HG02943 (cell line): ENCODE data around the gene SF3B2.
A peak's percentile ranks its signal among the peaks of the same experiment; 100 is the strongest.
"Not testable (repeated sequence)": the region's sequence is repeated elsewhere in the genome, so short reads cannot be mapped to it uniquely, and the experiment has no call there.

Experiments used
- ATAC-seq: cut with Tn5 transposase; IDR thresholded peaks from one replicate; pipeline ENCODE4 v1.9.1; 2021; ENCODE audit warnings: mild to moderate bottlenecking, low read depth, moderate library complexity; ENCODE audit not compliant: unreplicated experiment

The SF3B2 gene

DNA sequence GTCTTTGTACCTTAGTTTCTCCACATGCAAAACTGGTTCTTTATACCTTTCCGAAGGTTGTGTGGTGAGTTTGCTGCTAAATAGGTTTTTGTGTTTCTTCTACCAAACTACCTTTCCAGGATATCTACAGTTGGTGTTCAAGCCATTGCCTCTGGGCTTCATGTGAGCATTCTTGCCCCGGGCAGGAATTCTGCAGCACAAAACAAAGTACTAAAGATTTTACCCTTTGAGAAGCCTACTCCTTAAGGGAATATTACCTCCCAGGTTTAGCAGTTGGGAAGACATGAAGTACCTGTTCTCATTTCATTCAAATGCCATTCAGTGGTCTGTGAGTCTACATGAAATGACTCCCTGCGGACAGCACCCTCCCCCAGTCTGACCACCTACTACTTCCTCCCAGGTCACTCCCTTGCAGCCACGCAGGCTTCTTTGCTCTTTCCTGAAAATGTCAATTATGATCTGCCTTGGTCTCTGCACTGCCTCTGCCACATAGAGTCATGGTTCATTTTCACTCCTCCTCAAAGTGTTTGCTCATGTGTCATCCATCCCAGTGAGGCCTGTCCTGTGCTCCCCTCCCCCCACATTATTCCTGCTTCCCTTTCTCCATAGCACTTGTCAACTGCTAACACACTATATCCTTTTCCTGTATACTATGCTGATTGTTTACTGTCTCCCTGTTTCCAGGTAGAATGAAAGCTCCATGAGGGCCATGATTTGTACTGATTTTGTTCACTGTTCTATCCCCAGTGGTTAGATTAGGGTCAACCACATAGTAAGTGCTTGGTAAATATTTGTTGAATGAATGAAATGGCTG, 54.8 kb downstream of the SF3B2 start:
- ATAC-seq: no peak

GRCh38 chr11:66107600-66108510, 55.7 kb downstream of the SF3B2 start:
- no peak for ATAC-seq

DNA sequence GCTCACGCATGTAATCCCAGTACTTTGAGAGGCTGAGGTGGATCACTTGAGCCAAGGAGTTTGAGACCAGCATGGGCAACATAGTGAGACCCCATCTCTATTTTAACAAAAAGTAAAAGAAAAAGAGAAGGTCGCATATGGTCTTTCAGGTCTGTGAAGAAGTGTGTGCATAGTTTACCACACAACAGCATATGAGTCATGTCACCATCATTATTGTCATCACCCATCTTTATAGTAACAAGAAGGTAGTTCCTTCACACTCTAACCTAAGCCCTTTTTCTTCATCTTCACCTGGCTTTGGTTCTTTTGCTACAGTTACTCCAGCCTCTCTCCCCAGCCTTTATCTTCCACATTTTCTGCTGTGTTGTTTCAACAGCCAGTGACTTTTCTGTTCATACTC, 57.1 kb downstream of the SF3B2 start:
- no peak for ATAC-seq

DNA sequence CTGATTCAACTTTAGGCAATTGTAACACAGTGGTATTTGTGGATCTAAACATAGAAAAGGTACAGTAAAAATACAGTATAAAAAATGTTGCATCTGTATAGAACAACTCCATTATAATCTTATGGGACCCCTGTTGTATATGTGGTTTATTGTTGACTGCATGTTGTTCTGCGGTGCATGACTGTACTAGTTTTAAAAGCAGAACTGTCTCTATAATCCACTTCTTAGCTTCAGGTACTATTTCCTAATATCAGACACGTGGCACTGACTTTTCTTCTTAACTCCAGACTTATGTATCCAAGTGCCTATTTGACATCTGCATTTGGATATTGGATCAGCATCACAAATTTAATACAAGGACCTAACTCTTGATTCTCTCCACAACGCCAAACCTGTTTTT, 59.0 kb downstream of the SF3B2 start:
- ATAC-seq: no peak

DNA sequence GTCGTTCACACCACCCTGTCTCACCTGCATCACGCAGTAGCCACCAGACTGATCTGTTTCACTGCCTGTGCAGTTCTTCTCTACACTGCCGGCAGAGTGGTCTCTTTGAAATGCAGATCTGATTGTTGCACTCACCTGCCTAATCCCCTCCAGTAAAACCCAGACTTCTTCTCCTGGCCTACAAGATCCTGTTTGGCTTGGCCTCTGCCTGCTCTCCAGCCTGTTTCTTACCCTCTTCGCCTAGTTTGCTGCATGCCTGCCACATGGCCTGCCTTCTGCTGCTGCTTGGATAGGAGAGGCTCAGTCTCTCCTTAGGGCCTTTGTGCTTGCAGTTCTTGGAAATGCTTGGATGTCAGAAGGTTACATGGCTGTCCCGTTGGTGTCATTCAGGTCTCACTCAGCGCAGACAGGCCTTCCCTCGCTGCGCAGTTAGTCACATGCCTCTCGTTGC, 59.9 kb downstream of the SF3B2 start:
- no peak for ATAC-seq

DNA sequence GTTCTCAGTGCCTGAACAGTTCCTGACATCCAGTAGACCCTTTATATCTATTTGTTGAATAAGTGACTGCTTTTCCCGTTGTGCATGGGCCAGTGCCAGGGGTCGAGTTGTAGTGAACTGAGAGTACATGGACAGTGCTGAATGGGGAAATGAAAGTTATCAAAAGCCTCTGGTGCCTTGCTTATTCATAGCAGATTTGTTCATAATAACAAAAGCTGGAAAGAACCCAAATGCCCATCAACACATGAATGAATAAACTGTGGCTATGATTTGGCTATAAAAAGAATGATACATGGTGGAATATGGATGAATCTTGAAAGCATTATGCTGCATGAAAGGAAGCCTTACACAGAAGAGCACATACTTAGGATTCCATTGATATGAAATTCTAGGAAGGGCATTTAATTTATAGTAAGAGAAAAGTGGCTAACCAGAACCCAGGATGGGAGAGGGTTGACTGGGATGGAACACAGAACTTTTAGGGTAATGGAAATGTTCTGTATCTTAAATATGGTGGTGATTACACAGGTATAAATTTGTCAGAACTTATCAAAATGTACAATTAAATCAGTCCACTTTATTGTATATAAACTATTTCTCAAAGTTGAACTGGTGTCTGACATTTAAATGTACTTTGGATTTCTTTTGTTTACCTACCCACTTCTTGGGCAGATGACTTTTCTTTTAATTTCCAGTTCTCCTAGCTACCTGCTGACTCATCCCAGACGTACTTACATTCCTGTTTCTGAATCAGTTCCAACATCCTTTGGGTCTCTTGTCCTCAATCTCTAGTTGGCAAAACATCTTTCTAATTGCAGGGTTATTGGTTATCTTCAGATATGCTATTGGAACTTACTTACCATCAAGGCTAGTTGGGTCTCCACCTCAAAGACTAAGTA, 60.7 kb downstream of the SF3B2 start:
- ATAC-seq: no peak

DNA sequence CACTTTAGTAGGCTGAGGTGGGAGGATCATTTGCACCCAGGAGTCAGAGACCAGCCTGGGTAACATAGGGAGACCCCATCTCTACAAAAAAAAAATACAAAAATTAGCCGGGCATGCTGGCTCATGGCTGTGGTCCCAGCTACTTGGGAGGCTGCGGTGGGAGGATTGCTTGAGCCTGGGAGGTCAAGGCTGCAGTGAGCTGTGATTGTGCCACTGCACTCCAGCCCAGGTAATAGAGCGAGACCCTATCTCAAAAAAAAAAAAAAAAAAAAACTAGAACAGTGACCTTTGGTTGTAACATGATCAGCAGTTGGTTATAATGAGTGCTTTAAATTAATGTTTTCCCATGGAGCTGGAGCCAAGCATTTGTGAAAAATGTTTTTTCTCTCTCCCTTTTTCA, 62.8 kb downstream of the SF3B2 start:
- not testable (repeated sequence) for ATAC-seq

DNA sequence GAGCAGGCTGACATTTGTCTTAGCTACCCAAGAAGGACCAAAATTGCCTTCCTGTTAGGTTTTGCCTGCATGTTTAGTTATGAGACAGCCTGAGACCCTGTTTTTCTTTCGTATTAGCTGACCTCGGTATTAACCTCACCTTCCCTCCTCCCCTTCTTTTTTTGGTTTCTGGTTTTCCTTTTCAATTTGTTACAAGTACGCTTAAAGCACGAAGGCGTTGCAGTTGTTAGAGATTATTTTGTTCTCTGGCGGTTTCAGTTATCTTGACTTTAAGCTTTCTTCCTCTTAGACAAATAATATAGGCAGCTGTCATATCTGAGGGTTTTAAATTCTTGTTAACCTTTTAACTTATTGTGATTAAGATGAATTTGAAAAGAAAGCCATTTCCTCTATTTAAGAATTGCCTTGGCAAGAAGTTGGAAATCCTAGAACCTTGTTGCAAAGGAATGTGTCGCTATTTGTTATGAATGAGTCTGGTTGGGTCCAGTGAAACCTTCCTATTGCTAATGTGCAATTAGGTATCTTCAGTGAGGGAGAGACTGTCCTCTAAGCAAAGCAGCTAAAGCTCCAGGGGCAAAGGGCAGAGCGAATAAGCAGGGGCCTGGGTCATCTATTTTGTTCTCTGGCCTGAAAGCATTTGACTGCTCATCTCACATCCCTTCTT, 63.6 kb downstream of the SF3B2 start:
- ATAC-seq: peak; percentile 49

GRCh38 chr11:66116576-66117361, 64.6 kb downstream of the SF3B2 start:
- ATAC-seq: no peak

DNA sequence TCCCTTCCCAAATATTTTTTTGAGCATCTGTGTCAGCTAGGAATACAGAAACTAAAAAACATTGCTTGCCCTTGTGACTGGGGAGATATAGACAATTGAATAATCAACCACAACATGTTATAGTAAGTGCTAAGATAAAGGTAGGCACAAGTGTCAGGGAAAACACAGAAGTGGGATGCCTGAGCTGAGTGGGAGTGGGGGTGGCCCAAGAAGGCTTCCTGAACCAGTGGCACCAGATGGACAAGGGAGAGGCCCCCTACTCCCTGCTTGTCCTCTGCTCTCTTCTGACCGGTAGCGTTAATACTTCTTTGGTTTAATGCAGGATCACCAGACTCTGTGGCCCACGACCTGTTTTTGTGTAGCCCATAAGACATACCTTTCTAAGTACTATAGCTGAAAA, 66.7 kb downstream of the SF3B2 start:
- ATAC-seq: no peak
